Gastrocnemius medialis (tissue), 4 donors: ENCODE data around the gene DDX27.

Experiments used
- POLR2A ChIP-seq, 2 donors: fragments of 450-650 bp; IDR thresholded peaks; one replicate each; pipeline ENCODE4 v1.6.1; 2017; ENCODE audit warnings: antibody characterized with exemption in 2 of 2, mild to moderate bottlenecking in 2 of 2, moderate library complexity in 2 of 2
- TF ChIP-seq, protein P1 (sequence below), 5 experiments: fragments of 450-650 bp in 3 of 5; fragments of 200-600 bp in 2 of 5; sonication (generic) in 2 of 5; IDR thresholded peaks in 4 of 5; conservative IDR thresholded peaks in 1 of 5; 1 replicate in 4 of 5; 2 replicates in 1 of 5; pipeline ENCODE4 v1.5.1; 2016 to 2019; ENCODE audit warnings: antibody characterized with exemption in 5 of 5, mild to moderate bottlenecking in 3 of 5, moderate library complexity in 3 of 5

DNA sequence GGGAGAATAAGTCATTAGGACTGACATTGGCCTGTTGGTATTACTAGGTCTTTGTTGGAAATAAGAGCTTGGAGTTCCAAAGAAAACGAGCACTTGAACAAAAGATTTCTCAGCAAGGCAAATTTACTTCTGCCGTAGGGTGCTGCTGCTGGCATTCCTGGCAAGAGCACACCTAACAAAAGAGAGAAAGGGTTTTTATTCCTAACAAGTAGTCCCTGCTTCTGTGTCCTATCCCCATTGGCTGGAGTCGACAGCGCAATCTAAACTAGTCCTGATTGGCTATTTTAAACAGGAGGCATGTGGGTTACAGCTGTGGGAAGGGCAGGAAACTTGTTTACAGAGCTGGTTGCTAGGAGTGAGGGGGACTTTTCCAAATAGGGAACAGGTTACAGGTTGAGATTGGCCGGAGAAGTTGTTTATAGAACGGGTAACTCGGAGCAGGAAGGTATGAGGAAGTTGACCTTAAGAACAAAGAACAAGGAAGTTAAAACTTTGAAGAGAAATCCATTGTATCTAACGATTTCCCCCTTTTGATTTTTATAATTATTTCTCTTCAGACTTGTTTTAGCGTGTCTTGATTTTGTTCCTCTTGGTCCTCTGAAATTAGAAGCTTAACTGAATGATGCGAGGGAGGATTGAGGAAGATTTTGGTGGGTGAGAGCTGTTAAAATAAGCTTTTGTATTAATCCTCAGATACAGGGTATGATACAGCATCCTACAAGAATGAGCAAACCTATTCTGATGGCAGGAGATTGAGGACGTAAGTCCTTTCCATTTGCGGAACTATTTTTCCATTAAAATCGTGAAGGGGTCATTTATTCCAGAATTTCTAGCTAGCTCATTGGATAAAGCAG lies 62.1 kb downstream of the DDX27 start:
- TF ChIP-seq, protein P1, sequence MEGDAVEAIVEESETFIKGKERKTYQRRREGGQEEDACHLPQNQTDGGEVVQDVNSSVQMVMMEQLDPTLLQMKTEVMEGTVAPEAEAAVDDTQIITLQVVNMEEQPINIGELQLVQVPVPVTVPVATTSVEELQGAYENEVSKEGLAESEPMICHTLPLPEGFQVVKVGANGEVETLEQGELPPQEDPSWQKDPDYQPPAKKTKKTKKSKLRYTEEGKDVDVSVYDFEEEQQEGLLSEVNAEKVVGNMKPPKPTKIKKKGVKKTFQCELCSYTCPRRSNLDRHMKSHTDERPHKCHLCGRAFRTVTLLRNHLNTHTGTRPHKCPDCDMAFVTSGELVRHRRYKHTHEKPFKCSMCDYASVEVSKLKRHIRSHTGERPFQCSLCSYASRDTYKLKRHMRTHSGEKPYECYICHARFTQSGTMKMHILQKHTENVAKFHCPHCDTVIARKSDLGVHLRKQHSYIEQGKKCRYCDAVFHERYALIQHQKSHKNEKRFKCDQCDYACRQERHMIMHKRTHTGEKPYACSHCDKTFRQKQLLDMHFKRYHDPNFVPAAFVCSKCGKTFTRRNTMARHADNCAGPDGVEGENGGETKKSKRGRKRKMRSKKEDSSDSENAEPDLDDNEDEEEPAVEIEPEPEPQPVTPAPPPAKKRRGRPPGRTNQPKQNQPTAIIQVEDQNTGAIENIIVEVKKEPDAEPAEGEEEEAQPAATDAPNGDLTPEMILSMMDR (IDR thresholded peaks at IDR 0.05 in 4 of 5, conservative IDR thresholded peaks at IDR 0.05 in 1 of 5), result no peak
- TF ChIP-seq POLR2A (IDR thresholded peaks at IDR 0.05), result no peak
